HL-60 (cell line): Measurements from ENCODE around the gene FUT8.

Source experiments
- DNase-seq, 2 experiments: peaks; one replicate each; pipeline ENCODE4 v3.0.0-alpha.2; 2010 to 2020; ENCODE audit warnings: low read depth in 1 of 2, low spot score in 1 of 2
- H3K27ac ChIP-seq: fragments of 250-450 bp; sonication (Bioruptor Pico); replicated peaks from 2 replicates; pipeline ENCODE4 v1.5.1; 2020; ENCODE audit warnings: mild to moderate bottlenecking, moderate library complexity
- H3K27me3 ChIP-seq: fragments of 250-450 bp; sonication (Bioruptor Pico); 2 replicates; pipeline ENCODE4 v1.5.1; 2021; ENCODE audit warnings: mild to moderate bottlenecking, moderate library complexity; ENCODE audit not compliant: insufficient read depth, poor library complexity, severe bottlenecking
- H3K4me3 ChIP-seq: replicated peaks from 2 replicates; pipeline ENCODE4 v1.5.1; 2011; ENCODE audit warnings: mild to moderate bottlenecking, control low read depth, low read length; ENCODE audit not compliant: insufficient read depth
- GABPA ChIP-seq: IDR thresholded peaks from 2 replicates; pipeline ENCODE4 v1.6.1; 2012; ENCODE audit warnings: low read depth
- POLR2AphosphoS5 ChIP-seq: IDR thresholded peaks from 2 replicates; pipeline ENCODE4 v1.6.1; 2012; ENCODE audit warnings: low read depth
- SPI1 ChIP-seq: IDR thresholded peaks from 2 replicates; pipeline ENCODE4 v1.6.1; 2012; ENCODE audit warnings: low read depth, mild to moderate bottlenecking, borderline replicate concordance
- TF ChIP-seq, protein P1 (sequence below): IDR thresholded peaks from one replicate; pipeline ENCODE4 v1.5.1; 2011; ENCODE audit warnings: low read length, control low read depth, inconsistent platforms; ENCODE audit not compliant: insufficient read depth
- TF ChIP-seq, protein P2 (sequence below): IDR thresholded peaks from 2 replicates; pipeline ENCODE4 v1.6.1; 2012; ENCODE audit warnings: low read depth; ENCODE audit not compliant: insufficient replicate concordance

FUT8 gene

DNA sequence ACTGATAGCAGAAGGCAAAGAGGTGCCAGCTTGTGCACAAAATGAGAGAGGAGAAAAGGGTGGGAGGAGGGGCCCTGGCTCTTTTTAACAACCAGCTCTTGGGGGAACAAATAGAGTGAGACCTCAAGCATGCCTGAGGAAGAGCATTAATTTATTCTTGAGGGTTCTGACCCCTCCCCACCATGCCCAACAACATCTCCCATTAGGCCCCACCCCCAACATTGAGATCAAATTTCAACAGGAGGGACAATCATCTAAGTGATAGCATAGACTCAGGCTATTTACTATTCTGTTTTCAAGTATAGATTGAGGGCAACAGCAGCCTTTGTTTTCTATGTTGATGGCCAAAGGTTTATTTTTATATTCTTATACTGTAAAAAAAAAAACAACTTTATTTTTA is 59.7 kb downstream of the FUT8 start:
- Histone ChIP-seq H3K27ac (no peak overlapping the region), H3K27me3 (no peaks in the 10 kb centered on the region), H3K4me3 (no peak overlapping the region)
- no peak for DNase-seq
- TF ChIP-seq GABPA (no peak), SPI1 (no peak), POLR2AphosphoS5 (no peak)
- TF ChIP-seq, protein P1, sequence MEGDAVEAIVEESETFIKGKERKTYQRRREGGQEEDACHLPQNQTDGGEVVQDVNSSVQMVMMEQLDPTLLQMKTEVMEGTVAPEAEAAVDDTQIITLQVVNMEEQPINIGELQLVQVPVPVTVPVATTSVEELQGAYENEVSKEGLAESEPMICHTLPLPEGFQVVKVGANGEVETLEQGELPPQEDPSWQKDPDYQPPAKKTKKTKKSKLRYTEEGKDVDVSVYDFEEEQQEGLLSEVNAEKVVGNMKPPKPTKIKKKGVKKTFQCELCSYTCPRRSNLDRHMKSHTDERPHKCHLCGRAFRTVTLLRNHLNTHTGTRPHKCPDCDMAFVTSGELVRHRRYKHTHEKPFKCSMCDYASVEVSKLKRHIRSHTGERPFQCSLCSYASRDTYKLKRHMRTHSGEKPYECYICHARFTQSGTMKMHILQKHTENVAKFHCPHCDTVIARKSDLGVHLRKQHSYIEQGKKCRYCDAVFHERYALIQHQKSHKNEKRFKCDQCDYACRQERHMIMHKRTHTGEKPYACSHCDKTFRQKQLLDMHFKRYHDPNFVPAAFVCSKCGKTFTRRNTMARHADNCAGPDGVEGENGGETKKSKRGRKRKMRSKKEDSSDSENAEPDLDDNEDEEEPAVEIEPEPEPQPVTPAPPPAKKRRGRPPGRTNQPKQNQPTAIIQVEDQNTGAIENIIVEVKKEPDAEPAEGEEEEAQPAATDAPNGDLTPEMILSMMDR = no peak
- TF ChIP-seq, protein P2, sequence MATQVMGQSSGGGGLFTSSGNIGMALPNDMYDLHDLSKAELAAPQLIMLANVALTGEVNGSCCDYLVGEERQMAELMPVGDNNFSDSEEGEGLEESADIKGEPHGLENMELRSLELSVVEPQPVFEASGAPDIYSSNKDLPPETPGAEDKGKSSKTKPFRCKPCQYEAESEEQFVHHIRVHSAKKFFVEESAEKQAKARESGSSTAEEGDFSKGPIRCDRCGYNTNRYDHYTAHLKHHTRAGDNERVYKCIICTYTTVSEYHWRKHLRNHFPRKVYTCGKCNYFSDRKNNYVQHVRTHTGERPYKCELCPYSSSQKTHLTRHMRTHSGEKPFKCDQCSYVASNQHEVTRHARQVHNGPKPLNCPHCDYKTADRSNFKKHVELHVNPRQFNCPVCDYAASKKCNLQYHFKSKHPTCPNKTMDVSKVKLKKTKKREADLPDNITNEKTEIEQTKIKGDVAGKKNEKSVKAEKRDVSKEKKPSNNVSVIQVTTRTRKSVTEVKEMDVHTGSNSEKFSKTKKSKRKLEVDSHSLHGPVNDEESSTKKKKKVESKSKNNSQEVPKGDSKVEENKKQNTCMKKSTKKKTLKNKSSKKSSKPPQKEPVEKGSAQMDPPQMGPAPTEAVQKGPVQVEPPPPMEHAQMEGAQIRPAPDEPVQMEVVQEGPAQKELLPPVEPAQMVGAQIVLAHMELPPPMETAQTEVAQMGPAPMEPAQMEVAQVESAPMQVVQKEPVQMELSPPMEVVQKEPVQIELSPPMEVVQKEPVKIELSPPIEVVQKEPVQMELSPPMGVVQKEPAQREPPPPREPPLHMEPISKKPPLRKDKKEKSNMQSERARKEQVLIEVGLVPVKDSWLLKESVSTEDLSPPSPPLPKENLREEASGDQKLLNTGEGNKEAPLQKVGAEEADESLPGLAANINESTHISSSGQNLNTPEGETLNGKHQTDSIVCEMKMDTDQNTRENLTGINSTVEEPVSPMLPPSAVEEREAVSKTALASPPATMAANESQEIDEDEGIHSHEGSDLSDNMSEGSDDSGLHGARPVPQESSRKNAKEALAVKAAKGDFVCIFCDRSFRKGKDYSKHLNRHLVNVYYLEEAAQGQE = no peak

DNA sequence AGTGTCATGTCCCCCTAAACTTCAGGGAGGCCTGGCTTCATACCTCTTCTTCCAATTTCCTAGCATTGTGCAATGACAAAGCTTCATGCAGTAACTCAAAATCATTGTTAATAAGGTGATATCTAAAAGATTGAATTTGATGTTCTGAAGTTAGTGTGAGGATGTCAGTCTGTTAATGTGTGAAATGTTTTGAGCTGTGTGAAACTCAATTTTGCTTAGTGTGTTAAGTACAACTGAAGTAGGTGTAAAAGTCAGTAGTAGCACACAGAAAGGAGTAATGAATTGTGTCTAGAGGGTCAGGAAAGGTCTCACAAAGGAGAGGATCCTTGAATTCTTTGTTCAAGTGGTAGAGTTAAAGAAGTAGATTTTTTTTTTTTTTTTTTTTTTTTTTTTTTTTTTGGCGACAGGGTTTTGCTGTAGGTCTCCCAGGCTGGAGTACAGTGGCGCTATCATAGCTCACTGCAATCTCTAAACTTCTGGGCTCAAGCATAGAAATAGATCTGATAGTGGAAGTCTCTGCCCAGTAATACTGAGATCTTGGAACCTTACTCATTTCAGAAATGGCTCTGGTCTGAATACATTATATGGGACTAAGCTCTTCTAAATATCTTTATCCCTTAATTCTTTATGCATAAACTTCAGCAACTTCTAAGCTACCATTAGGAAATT is 63.9 kb downstream of the FUT8 start:
- no peak overlapping the region for H3K27ac ChIP-seq
- no peak overlapping the region for H3K4me3 ChIP-seq
- no peak for TF ChIP-seq GABPA
- TF ChIP-seq POLR2AphosphoS5 = no peak
- TF ChIP-seq, protein P1 = no peak
- no peak for TF ChIP-seq SPI1
- TF ChIP-seq, protein P2 = no peak

GRCh38 chr14:65476942-65477318 is 64.4 kb downstream of the FUT8 start:
- TF ChIP-seq POLR2AphosphoS5 (no peak), GABPA (no peak), SPI1 (no peak)
- TF ChIP-seq, protein P1 = no peak
- TF ChIP-seq, protein P2 = no peak
- Histone ChIP-seq H3K27ac (no peak overlapping the region), H3K4me3 (no peak overlapping the region), H3K27me3 (no peaks in the 10 kb centered on the region)
- DNase-seq = no peak

More for the DNA sequence above, 63.9 kb downstream of the FUT8 start:
- no peak for DNase-seq
- H3K27me3 ChIP-seq = no peaks in the 10 kb centered on the region
